Fibroblast of pulmonary artery (primary cell): ENCODE measurements around the gene ELFN2.

Experiments used
- DNase-seq: peaks from one replicate; pipeline ENCODE4 v3.0.0-alpha.2; 2010; ENCODE audit warnings: low read depth
- H3K4me3 ChIP-seq: replicated peaks from 2 replicates; pipeline ENCODE4 v1.5.1; 2011; ENCODE audit warnings: low read depth, mild to moderate bottlenecking, control low read depth, low read length, moderate library complexity
- CTCF ChIP-seq: IDR thresholded peaks from 2 replicates; pipeline ENCODE4 v1.5.1; 2011; ENCODE audit warnings: mild to moderate bottlenecking, control low read depth, low read length, inconsistent platforms; ENCODE audit errors: missing control alignments

Gene ELFN2

GRCh38 chr22:37338539-37339246 is 88.6 kb downstream of the ELFN2 start:
- H3K4me3 ChIP-seq, result no peak overlapping the region
- no peak for DNase-seq
- no peak for TF ChIP-seq CTCF

- DNase-seq, result no peak
- H3K4me3 ChIP-seq, result no peak overlapping the region
- no peak for TF ChIP-seq CTCF
Observed at GRCh38 chr22:37337204-37337943, 89.9 kb downstream of the ELFN2 start.

- DNase-seq, result no peak
- TF ChIP-seq CTCF, result no peak
- H3K4me3 ChIP-seq, result no peak overlapping the region
Observed at GRCh38 chr22:37336579-37336978, 90.7 kb downstream of the ELFN2 start.

GRCh38 chr22:37335806-37336199 is 91.5 kb downstream of the ELFN2 start:
- no peak overlapping the region for H3K4me3 ChIP-seq
- DNase-seq, result no peak
- TF ChIP-seq CTCF, result no peak

- DNase-seq, result no peak
- H3K4me3 ChIP-seq, result no peak overlapping the region
- no peak for TF ChIP-seq CTCF
Observed at GRCh38 chr22:37334859-37335805, 92.1 kb downstream of the ELFN2 start.

- H3K4me3 ChIP-seq, result no peak overlapping the region
- no peak for DNase-seq
- TF ChIP-seq CTCF, result no peak
Observed at GRCh38 chr22:37334461-37334858, 92.8 kb downstream of the ELFN2 start.
